Measurements from ENCODE around the gene TRIM50.

The TRIM50 gene

DNA sequence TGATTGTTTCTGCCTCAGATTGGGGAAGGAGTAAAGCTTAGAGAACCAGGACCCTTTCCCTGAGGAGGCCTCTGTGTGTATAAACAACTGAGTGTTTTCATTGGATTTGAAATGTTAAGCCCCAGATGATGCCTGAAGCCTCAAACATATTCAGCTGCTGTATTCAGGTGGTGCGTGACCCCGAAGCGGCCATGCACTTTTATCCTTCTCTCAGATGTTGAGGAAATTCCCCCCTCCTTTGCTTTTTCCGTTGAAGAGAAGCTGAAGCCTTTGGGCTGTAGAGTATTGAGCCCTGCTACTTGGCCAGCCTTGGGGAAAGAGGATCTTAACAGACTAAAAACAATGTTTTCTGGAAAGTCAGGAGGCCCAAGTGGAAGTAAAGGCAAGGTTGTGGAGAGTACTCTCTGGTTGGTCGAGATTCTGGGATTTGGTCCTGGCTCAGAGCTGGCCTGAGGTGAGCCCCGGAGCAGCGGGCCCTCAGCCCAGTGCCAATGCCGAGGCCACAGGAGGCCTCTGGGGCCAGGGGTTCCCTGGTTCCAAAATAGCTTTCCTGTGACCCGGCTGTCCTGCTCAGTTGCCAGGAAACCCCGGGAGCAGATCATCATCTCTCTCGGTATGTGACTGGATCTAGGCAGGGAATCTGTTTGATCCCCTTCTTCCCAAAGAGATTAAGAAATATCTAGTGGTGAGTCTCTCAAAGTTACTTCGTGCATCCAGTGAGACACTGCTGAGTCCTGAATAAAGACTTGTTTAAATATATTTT lies 22.6 kb upstream of the TRIM50 start:
- H3K79me2 ChIP-seq, result no peaks in the 10 kb centered on the region
- H3K27ac ChIP-seq, result no peak overlapping the region
- H3K4me3 ChIP-seq (ENCODE audit: low read depth, low read length), result no peak overlapping the region

DNA sequence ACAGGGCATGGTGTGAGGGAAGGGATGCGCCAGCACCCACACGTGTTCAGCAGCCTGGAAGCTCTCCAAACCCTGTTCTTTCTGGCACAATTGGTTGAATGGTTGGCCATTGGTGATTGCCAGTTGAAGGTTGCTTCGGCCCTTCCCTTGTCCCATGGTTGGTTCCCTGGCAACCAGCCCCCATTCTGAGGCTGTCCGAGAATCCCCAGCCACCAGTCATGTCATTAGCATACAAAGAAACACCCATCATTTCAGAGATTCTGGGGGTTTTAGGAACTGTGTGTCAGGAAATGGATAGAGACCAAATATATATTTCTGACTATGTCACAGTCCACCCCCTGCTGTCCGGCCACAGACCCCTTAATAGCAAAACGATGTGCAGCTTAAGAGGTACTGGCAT lies 21.9 kb upstream of the TRIM50 start:
- TF ChIP-seq, protein P1, sequence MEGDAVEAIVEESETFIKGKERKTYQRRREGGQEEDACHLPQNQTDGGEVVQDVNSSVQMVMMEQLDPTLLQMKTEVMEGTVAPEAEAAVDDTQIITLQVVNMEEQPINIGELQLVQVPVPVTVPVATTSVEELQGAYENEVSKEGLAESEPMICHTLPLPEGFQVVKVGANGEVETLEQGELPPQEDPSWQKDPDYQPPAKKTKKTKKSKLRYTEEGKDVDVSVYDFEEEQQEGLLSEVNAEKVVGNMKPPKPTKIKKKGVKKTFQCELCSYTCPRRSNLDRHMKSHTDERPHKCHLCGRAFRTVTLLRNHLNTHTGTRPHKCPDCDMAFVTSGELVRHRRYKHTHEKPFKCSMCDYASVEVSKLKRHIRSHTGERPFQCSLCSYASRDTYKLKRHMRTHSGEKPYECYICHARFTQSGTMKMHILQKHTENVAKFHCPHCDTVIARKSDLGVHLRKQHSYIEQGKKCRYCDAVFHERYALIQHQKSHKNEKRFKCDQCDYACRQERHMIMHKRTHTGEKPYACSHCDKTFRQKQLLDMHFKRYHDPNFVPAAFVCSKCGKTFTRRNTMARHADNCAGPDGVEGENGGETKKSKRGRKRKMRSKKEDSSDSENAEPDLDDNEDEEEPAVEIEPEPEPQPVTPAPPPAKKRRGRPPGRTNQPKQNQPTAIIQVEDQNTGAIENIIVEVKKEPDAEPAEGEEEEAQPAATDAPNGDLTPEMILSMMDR (IDR thresholded peaks at IDR 0.05), result no peak
- H3K9ac ChIP-seq, result no peak overlapping the region
- H3K27me3 ChIP-seq (ENCODE audit: control insufficient read depth, insufficient read depth, low read length), result no peaks in the 10 kb centered on the region
- H3K36me3 ChIP-seq (ENCODE audit: control insufficient read depth, insufficient read depth, low read length), result no peaks in the 10 kb centered on the region
- no peak overlapping the region for H3K4me3 ChIP-seq (ENCODE audit: low read depth, low read length)
- no peaks in the 10 kb centered on the region for H3K79me2 ChIP-seq
- no peak overlapping the region for H3K27ac ChIP-seq
- H3K4me1 ChIP-seq, result no peaks in the 10 kb centered on the region
- no peak overlapping the region for H2AFZ ChIP-seq
- no peak overlapping the region for H3K4me2 ChIP-seq (ENCODE audit: low read length)
- no peaks in the 10 kb centered on the region for H3K9me3 ChIP-seq (ENCODE audit: control insufficient read depth, low read length)

More for the DNA sequence above, 22.6 kb upstream of the TRIM50 start:
- Histone ChIP-seq H3K27me3 (ENCODE audit: control insufficient read depth, insufficient read depth, low read length) (no peaks in the 10 kb centered on the region), H2AFZ (no peak overlapping the region), H3K4me2 (ENCODE audit: low read length) (no peak overlapping the region), H3K4me1 (no peaks in the 10 kb centered on the region), H3K9ac (no peak overlapping the region), H3K9me3 (ENCODE audit: control insufficient read depth, low read length) (no peaks in the 10 kb centered on the region), H3K36me3 (ENCODE audit: control insufficient read depth, insufficient read depth, low read length) (no peaks in the 10 kb centered on the region)
- TF ChIP-seq, protein P1 (IDR thresholded peaks at IDR 0.05), result no peak

DNA sequence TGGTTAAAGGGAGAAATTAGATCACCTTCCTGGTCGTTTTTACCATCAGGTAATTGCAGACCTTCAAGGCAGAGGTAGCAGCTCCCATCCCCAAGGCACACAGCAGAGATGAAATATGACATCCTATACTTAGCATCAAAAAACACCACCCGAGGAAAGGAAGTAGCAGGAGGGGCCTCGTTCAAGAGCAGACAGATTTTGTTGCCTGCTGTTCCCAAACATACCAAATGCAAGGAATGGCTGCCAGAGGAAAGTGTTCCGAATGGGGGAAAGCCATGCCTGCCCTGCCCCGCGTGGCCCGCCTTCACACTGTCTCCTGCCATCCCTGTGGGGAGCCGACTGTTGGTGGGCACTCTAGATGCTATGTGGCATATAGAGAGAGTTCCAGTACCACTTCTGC lies 18.1 kb upstream of the TRIM50 start:
- Histone ChIP-seq H3K79me2 (no peaks in the 10 kb centered on the region), H3K27ac (no peak overlapping the region)

DNA sequence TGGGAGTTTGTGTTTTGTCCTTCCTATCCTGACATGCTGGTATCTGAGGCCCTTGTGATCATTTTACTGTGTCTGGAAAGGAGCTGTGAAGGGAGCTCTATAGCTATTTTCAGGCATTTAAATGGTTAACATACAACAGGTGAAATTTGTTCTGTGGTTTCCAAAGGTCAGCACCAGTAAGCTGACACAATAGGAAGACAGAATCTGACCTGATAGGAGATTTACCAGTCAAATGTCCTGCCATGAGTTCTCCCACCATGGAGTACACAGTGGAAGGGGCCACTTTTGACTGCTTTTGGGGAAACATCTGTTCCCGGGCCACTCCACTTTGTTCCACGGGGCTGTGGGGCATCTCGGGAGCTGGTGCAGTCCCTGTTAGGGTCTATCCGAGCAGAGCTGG lies 17.7 kb upstream of the TRIM50 start:
- H3K36me3 ChIP-seq (ENCODE audit: control insufficient read depth, insufficient read depth, low read length), result no peaks in the 10 kb centered on the region
- no peak overlapping the region for H3K9ac ChIP-seq
- no peak overlapping the region for H3K4me2 ChIP-seq (ENCODE audit: low read length)
- H3K27me3 ChIP-seq (ENCODE audit: control insufficient read depth, insufficient read depth, low read length), result no peaks in the 10 kb centered on the region
- H3K4me1 ChIP-seq, result no peaks in the 10 kb centered on the region
- H2AFZ ChIP-seq, result no peak overlapping the region
- H3K79me2 ChIP-seq, result no peaks in the 10 kb centered on the region
- H3K4me3 ChIP-seq (ENCODE audit: low read depth, low read length), result no peak overlapping the region
- no peak overlapping the region for H3K27ac ChIP-seq
- H3K9me3 ChIP-seq (ENCODE audit: control insufficient read depth, low read length), result no peaks in the 10 kb centered on the region
- TF ChIP-seq, protein P1 (IDR thresholded peaks at IDR 0.05), result no peak

More for the DNA sequence above, 18.1 kb upstream of the TRIM50 start:
- TF ChIP-seq, protein P1 (IDR thresholded peaks at IDR 0.05), result no peak
- H2AFZ ChIP-seq, result no peak overlapping the region
- no peaks in the 10 kb centered on the region for H3K36me3 ChIP-seq (ENCODE audit: control insufficient read depth, insufficient read depth, low read length)
- H3K9ac ChIP-seq, result no peak overlapping the region
- H3K4me2 ChIP-seq (ENCODE audit: low read length), result no peak overlapping the region
- no peaks in the 10 kb centered on the region for H3K27me3 ChIP-seq (ENCODE audit: control insufficient read depth, insufficient read depth, low read length)
- H3K4me1 ChIP-seq, result no peaks in the 10 kb centered on the region
- H3K9me3 ChIP-seq (ENCODE audit: control insufficient read depth, low read length), result no peaks in the 10 kb centered on the region
- H3K4me3 ChIP-seq (ENCODE audit: low read depth, low read length), result no peak overlapping the region
